ENCODE measurements around the gene PER2.
"Not testable (repeated sequence)": the region's sequence is repeated elsewhere in the genome, so short reads cannot be mapped to it uniquely, and the experiment has no call there.

Gene PER2

GRCh38 chr2:238285653-238286082 lies 2.7 kb downstream of the PER2 start:
- DNase-seq: peak; percentile 77

GRCh38 chr2:238284802-238285515 lies 3.5 kb downstream of the PER2 start:
- DNase-seq: no peak

- no peak for DNase-seq
Observed at GRCh38 chr2:238282861-238283738, 5.3 kb downstream of the PER2 start.

GRCh38 chr2:238281826-238282480 lies 6.5 kb downstream of the PER2 start:
- no peak for DNase-seq

- no peak for DNase-seq
Observed at GRCh38 chr2:238280083-238280825, 8.2 kb downstream of the PER2 start.

GRCh38 chr2:238279324-238279682 lies 9.1 kb downstream of the PER2 start:
- no peak for DNase-seq

- DNase-seq: no peak
Observed at GRCh38 chr2:238278626-238279323, 9.6 kb downstream of the PER2 start.

GRCh38 chr2:238277695-238278094 lies 10.7 kb downstream of the PER2 start:
- DNase-seq: no peak

- no peak for DNase-seq
Observed at GRCh38 chr2:238274152-238274865, 14.1 kb downstream of the PER2 start.

- not testable (repeated sequence) for DNase-seq
Observed at GRCh38 chr2:238273433-238273832, 15.0 kb downstream of the PER2 start.

GRCh38 chr2:238272156-238272555 lies 16.3 kb downstream of the PER2 start:
- DNase-seq: no peak

GRCh38 chr2:238271686-238272085 lies 16.7 kb downstream of the PER2 start:
- DNase-seq: not testable (repeated sequence)

- no peak for DNase-seq
Observed at GRCh38 chr2:238271061-238271554, 17.3 kb downstream of the PER2 start.

GRCh38 chr2:238270606-238271005 lies 17.8 kb downstream of the PER2 start:
- DNase-seq: no peak

GRCh38 chr2:238269741-238270140 lies 18.7 kb downstream of the PER2 start:
- no peak for DNase-seq

GRCh38 chr2:238267884-238268680 lies 20.3 kb downstream of the PER2 start:
- no peak for DNase-seq

- no peak for DNase-seq
Observed at GRCh38 chr2:238267341-238267710, 21.1 kb downstream of the PER2 start.

GRCh38 chr2:238265605-238266004 lies 22.8 kb downstream of the PER2 start:
- no peak for DNase-seq

- no peak for DNase-seq
Observed at GRCh38 chr2:238264072-238264460, 24.3 kb downstream of the PER2 start.

GRCh38 chr2:238263204-238264071 lies 25.0 kb downstream of the PER2 start:
- peak; percentile 58 for DNase-seq
